ENCODE measurements around the gene STYK1.

Gene STYK1

GRCh38 chr12:10718279-10718821 is 44.5 kb upstream of the STYK1 start:
- no peak for DNase-seq (ENCODE audit: extremely low read depth, low read depth)
- no peak for TF ChIP-seq CTCF (IDR thresholded peaks at IDR 0.05; ENCODE audit: low read depth, low read length)

GRCh38 chr12:10717410-10717809 is 43.6 kb upstream of the STYK1 start:
- TF ChIP-seq CTCF (IDR thresholded peaks at IDR 0.05; ENCODE audit: low read depth, low read length) = no peak
- no peak for DNase-seq (ENCODE audit: extremely low read depth, low read depth)

DNA sequence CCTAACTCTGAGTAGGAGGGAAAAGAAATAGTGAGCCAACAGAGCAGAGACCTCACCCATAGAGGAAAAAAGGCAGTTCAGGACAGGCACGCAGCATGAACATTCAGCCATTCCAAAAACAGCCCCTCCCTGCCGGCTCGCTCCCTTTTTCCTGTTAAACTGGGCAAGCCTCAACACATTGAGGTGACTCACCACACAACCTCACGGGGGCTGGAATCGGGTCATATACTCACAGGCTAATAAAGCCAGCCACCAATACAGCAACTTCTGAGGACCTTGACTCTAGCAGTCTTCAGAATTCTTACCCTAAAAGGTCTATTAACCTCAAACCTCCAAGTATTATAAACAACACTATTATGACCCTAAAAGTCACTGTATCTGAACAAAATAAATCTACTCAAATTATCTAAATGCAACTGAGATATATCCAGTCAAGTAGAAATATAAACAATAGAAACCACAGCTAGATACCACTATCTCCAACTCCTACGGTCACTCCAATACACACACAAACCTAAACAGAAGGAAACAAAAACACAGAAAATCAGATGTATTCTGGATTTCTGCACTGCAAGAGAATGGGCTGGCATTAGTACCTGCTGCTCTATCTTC is 43.0 kb upstream of the STYK1 start:
- peak; percentile 72 for DNase-seq (ENCODE audit: extremely low read depth, low read depth)
- no peak for TF ChIP-seq CTCF (IDR thresholded peaks at IDR 0.05; ENCODE audit: low read depth, low read length)

DNA sequence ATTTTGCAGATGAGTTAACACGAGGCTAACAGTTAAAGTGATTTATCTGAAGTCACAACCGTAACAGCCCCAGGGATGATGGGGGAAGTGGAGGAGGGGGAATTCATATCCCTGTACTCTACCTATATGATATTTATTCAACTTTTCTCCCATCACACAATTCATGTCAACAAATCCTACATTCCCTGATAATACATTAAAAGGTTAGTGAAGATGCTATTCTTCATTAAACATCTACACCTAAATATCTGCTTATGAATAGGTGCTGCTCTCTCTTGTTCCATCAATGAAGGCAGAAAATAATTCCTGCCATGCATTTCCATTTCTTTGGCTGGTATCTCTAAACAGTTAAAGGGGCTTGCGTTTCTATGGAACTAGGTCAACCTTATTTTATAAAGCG is 42.4 kb upstream of the STYK1 start:
- no peak for DNase-seq (ENCODE audit: extremely low read depth, low read depth)
- TF ChIP-seq CTCF (IDR thresholded peaks at IDR 0.05; ENCODE audit: low read depth, low read length) = no peak

GRCh38 chr12:10715491-10715890 is 41.6 kb upstream of the STYK1 start:
- TF ChIP-seq CTCF (IDR thresholded peaks at IDR 0.05; ENCODE audit: low read depth, low read length) = no peak
- no peak for DNase-seq (ENCODE audit: extremely low read depth, low read depth)

DNA sequence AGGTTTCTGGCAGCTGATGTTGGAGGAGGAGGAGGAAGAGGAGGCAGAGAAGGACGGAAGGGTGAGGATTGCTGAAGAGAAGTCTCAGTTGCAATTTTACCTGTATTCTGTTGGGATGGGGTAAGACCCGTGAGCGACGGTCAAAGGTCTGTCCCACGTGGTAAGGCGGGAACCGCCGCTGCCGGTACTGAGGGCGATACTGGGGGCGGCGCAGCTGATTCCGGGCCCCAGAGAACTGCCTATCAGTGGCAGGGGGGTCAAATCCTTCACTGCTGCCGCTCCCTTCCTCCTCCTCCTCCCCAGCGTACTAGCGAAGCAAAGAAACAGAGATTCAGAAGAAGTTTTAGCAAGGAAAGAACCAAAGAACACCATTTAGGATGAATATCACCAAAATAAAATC is 36.0 kb upstream of the STYK1 start:
- DNase-seq (ENCODE audit: extremely low read depth, low read depth) = no peak

DNA sequence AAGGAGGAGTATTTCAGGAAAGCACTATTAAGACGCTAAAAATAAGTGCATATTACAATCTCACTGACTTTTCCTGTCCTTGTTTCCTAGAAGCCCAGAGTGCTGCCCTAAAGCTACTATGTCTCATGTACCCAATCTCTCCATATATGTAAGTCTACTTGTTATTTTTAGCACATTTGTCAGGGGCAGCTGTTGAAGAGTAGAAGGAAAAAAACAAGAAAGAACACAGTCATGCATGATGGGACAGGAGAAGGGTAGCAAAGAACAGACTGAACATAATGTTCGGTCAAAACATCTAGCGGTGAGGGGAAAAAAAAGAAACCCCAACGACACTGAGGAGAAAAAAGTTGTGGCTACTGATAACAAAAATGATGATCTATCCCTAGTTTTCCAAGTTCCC is 35.0 kb upstream of the STYK1 start:
- DNase-seq (ENCODE audit: extremely low read depth, low read depth) = no peak

More for the DNA sequence above, 36.0 kb upstream of the STYK1 start:
- TF ChIP-seq CTCF (IDR thresholded peaks at IDR 0.05; ENCODE audit: low read depth, low read length) = no peak

More for the DNA sequence above, 35.0 kb upstream of the STYK1 start:
- no peak for TF ChIP-seq CTCF (IDR thresholded peaks at IDR 0.05; ENCODE audit: low read depth, low read length)
